Brain microvascular endothelial cell (primary cell): ENCODE results near the gene TCF7L1.
A peak's percentile ranks its signal among the peaks of the same experiment; 100 is the strongest.

Source experiments
- DNase-seq: peaks from one replicate; pipeline ENCODE4 v3.0.0-alpha.2; 2020
- H3K27ac ChIP-seq: fragments of 250-450 bp; sonication (Bioruptor Pico); 2 replicates; pipeline ENCODE4 v1.5.1; 2020; ENCODE audit warnings: mild to moderate bottlenecking, moderate library complexity
- H3K27me3 ChIP-seq: fragments of 250-450 bp; sonication (Bioruptor Pico); replicated peaks from 2 replicates; pipeline ENCODE4 v1.5.1; 2020; ENCODE audit warnings: mild to moderate bottlenecking
- H3K36me3 ChIP-seq: fragments of 250-450 bp; sonication (Bioruptor Pico); replicated peaks from 2 replicates; pipeline ENCODE4 v1.5.1; 2020; ENCODE audit warnings: mild to moderate bottlenecking
- H3K4me3 ChIP-seq: 2 replicates; pipeline ENCODE4 v1.5.1; 2011; ENCODE audit warnings: low read depth, mild to moderate bottlenecking, control low read depth, low read length, moderate library complexity
- in situ Hi-C: cut with HindIII; loops from 2 replicates; pipeline ENCODE4 v1.10.0; 2017; ENCODE audit warnings: low sequenced_read_pairs, low pct_ligation_motif_present
- TF ChIP-seq, protein P1 (sequence below): IDR thresholded peaks from 2 replicates; pipeline ENCODE4 v1.5.1; 2011; ENCODE audit warnings: low read depth, mild to moderate bottlenecking, moderate library complexity, low read length, control low read depth, inconsistent platforms; ENCODE audit errors: missing control alignments

The TCF7L1 gene

DNA sequence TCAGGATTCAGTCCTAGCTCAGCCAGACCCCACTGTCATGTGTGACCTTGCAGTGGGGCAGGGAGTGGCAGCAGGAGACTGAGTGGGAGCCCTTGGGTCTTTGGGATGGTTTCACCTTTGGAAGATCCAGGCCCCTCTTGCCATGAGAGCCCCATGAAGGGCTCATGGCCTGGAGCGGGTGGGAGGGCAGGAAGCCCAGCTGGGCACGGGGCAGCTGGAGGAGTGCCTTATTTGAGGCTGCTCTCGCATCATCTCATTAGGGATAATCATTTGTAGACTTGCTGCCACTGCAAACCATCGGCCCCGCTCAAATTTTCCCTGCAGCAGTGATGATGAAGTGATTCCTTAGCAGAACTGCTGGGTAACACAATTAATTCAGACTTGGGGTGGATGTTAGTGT lies 120.7 kb downstream of the TCF7L1 start:
- in situ Hi-C loops = no loop called here

DNA sequence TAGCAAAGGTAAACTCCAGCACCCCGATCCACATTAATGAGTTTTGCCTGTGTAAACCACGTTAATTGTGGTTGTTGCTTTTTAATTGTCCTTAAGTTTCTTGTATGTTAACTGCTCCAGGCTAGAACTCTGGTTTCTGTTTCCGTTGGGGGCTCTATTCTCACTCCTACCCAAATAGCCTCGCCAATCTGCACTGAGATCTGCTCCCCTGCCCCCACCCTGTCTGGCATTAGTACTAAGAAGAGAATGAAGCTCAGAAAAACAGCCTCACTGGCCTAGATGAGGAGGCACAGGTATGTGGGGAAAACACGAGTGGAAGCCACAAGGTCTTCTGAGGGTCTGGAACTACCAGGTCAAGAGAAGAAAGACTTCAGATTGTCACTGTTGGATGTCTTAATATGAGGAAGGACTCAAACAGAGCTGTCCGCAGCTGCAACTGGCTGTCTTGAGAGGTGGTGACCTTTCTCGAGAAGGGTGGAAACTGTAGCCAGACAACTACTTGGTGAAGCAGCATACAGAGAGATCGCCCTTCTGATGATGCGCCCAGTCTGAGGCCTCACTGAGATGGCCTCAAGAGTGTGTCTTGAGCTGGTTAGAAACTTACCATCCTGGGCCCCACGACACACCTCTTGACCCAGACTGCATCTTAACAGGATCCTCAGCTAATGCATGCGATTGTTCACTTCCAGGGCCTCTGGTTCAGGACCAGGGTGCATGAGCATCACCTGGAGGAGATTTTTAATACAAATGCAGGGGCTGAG lies 121.5 kb downstream of the TCF7L1 start:
- Histone ChIP-seq H3K4me3 (no peak overlapping the region), H3K36me3 (no peaks in the 10 kb centered on the region), H3K27ac (no peak overlapping the region), H3K27me3 (no peaks in the 10 kb centered on the region)
- TF ChIP-seq, protein P1, sequence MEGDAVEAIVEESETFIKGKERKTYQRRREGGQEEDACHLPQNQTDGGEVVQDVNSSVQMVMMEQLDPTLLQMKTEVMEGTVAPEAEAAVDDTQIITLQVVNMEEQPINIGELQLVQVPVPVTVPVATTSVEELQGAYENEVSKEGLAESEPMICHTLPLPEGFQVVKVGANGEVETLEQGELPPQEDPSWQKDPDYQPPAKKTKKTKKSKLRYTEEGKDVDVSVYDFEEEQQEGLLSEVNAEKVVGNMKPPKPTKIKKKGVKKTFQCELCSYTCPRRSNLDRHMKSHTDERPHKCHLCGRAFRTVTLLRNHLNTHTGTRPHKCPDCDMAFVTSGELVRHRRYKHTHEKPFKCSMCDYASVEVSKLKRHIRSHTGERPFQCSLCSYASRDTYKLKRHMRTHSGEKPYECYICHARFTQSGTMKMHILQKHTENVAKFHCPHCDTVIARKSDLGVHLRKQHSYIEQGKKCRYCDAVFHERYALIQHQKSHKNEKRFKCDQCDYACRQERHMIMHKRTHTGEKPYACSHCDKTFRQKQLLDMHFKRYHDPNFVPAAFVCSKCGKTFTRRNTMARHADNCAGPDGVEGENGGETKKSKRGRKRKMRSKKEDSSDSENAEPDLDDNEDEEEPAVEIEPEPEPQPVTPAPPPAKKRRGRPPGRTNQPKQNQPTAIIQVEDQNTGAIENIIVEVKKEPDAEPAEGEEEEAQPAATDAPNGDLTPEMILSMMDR = no peak
- no peak for DNase-seq
- in situ Hi-C loops = no loop called here

More for the DNA sequence above, 120.7 kb downstream of the TCF7L1 start:
- no peaks in the 10 kb centered on the region for H3K27me3 ChIP-seq
- DNase-seq = no peak
- no peak overlapping the region for H3K4me3 ChIP-seq
- no peaks in the 10 kb centered on the region for H3K36me3 ChIP-seq
- H3K27ac ChIP-seq = no peak overlapping the region
- TF ChIP-seq, protein P1 = no peak

DNA sequence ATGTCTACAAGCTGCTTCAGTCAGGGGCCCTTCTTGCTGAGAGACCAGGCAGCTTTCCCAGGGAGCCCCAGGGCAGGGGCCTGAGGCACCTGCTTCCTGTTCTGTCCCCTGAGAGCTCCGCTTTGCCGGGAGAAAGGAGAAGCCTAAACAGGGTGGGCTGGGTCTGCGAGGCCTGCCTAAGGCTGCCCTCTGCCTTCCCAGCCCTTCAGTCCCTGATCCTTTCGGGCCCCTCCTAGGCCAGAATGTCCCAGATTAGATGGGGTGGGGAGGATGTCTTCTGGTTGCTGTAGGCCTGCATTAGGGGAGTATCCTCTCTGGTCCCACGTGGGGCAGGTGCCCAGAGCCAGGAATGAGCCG lies 122.2 kb downstream of the TCF7L1 start:
- no peaks in the 10 kb centered on the region for H3K36me3 ChIP-seq
- in situ Hi-C loops = no loop called here
- TF ChIP-seq, protein P1 = no peak
- no peak overlapping the region for H3K4me3 ChIP-seq
- DNase-seq = no peak
- no peak overlapping the region for H3K27ac ChIP-seq
- no peaks in the 10 kb centered on the region for H3K27me3 ChIP-seq

DNA sequence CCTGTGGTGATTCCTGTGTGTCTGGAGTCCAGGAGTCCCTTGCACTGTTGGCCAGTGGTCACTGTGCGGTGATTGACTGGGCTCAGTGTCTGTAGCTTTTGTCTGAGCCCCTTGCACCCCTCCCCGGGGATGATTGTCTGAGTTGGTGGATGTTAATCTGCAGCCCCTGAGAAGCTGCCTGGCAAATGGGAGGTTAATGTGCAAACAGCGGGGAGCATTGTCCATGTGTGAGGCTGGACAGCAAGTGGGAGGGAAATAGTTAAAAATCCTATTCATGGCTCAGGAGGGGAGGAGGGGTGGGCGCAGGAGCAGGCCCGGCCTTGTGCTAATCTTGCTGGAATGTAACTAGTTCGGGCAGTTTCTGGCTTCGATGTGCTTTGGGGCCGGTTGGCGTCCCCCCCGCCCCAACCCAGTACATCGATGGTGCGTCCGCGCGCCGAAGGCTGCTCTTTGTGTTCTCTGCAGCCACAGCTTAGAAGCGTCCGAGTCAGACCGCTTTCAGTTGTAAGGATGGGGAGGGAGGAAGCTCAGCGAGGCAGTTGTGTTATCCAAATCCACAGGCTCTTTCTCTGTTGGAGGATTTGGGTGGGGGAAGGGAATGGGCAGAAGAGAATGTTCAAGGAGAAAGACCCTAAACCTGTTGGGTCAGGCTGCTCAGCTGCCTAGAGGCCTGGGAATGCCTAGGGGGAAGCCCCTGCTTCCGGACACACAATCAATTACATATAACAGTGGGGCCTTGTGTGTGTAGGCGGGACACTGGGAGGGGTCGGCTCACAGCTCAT lies 122.8 kb downstream of the TCF7L1 start:
- no peak overlapping the region for H3K27ac ChIP-seq
- in situ Hi-C loops = no loop called here
- no peaks in the 10 kb centered on the region for H3K36me3 ChIP-seq
- peak overlapping the region; percentile 26 for H3K4me3 ChIP-seq
- TF ChIP-seq, protein P1 = no peak
- H3K27me3 ChIP-seq = no peaks in the 10 kb centered on the region
- peak; percentile 36 for DNase-seq

DNA sequence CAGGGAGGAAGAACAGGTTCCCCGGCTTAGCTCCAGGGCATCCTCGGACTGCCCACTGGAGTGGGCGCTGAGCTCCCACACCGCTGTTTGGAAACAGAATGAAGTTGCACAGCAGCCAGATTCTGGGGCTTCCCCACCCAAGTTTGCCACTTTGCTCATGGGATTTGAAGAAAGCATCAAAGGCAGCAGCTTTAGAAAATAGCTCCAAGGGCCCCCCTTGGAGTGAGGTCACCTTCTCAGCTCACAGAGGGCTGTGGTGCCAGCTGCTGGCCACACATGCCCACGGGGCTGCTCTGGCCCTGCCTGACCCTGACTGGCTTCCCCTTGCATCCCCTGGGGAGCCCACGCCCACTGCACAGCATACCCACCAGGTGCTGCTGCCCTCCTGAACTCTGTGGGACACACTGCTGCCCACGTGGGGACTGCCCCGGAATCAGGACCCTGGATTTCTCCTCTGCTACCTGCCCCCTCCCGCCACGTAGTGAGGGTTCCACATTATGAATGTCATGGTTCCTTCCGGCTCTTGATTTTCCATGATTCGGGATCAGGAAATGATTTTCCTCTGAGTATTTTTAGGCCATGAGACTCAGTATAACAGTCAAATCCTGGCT lies 124.3 kb downstream of the TCF7L1 start:
- Histone ChIP-seq H3K27ac (no peak overlapping the region), H3K27me3 (no peaks in the 10 kb centered on the region), H3K36me3 (no peaks in the 10 kb centered on the region), H3K4me3 (no peak overlapping the region)
- in situ Hi-C loops = no loop called here
- DNase-seq = no peak
- TF ChIP-seq, protein P1 = no peak
